ENCODE data around the gene RAPH1.

Gene RAPH1, protein sequence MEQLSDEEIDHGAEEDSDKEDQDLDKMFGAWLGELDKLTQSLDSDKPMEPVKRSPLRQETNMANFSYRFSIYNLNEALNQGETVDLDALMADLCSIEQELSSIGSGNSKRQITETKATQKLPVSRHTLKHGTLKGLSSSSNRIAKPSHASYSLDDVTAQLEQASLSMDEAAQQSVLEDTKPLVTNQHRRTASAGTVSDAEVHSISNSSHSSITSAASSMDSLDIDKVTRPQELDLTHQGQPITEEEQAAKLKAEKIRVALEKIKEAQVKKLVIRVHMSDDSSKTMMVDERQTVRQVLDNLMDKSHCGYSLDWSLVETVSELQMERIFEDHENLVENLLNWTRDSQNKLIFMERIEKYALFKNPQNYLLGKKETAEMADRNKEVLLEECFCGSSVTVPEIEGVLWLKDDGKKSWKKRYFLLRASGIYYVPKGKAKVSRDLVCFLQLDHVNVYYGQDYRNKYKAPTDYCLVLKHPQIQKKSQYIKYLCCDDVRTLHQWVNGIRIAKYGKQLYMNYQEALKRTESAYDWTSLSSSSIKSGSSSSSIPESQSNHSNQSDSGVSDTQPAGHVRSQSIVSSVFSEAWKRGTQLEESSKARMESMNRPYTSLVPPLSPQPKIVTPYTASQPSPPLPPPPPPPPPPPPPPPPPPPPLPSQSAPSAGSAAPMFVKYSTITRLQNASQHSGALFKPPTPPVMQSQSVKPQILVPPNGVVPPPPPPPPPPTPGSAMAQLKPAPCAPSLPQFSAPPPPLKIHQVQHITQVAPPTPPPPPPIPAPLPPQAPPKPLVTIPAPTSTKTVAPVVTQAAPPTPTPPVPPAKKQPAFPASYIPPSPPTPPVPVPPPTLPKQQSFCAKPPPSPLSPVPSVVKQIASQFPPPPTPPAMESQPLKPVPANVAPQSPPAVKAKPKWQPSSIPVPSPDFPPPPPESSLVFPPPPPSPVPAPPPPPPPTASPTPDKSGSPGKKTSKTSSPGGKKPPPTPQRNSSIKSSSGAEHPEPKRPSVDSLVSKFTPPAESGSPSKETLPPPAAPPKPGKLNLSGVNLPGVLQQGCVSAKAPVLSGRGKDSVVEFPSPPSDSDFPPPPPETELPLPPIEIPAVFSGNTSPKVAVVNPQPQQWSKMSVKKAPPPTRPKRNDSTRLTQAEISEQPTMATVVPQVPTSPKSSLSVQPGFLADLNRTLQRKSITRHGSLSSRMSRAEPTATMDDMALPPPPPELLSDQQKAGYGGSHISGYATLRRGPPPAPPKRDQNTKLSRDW

DNA sequence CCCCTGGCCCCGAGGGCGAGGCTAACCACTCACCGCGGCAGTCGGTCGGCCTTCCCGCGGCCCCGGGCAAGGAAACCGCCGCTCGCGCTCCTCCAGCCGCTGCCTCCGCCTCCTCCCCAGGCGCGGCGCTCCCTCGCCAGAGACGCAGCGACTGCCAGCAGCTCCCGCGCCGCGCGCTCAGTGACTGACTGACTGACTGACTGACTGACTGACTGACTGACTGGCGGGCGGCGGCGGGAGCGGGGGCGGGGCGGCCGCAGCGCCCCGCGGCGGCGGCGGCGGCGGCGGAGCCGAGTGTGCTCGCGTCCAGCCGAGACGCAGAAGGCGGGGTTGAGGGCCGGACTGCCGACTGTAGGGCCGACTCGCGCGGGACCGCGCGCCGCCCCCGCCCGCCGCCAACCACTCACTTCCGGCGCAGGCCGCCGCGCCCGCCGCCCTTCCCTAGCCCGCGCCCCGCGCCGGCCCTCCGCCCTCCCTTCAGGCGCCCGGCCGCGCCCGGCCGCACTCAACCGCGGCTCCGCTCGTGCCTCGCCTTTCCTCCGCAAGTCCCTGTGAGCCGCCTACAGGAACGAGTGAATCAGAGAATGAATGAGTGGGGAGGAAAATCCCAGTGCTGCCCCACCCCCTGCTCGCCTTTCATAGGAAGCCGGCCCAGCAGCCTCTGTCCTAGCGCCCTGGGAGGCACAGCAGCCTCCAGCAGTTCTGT, at the start of gene RAPH1:
Gene RAPH1 (minus strand): TSS at position 224 of the 706 bp plus-strand sequence. CDS start 39,948 bp downstream, outside the sequence.
- DNase-seq: peak; percentile 53 to 55

DNA sequence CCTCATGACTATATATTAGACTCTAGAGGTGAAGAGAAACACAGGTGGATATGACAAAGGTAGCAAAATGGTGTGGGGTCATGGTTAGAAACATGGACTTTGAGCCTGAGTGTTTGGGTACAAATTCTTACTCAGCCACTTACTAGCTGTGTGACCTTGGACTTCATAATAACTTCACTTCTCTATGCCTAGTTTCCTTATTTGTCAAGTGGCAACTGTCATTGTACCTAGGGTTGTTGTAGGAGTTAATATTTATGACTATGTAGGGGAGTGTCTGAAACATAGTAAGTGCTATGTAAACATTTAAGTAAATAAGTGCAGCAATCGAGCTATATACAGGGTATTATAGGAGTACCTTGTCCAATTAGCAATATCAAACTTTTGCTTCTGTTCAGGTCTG, 49.7 kb upstream of the RAPH1 start:
- DNase-seq: no peak

DNA sequence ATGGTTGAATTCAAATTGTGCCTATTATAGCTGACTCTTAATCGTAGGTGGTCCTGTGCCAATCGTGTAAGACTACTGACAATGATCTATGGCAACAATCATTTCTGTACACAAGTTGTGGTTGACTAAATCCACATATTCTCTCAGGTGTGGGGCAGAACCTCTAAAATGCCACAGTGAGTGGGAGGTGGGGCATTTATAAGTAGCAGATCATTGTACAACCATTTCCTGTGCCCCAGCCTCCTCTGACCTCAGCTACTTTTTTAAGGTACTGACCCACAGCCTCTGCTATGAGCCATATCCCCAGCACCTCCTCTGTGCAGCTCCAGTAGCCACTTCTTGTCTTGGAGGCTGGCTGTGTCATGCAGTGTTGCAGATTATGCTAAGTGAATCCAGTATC, 48.6 kb upstream of the RAPH1 start:
- no peak for DNase-seq

DNA sequence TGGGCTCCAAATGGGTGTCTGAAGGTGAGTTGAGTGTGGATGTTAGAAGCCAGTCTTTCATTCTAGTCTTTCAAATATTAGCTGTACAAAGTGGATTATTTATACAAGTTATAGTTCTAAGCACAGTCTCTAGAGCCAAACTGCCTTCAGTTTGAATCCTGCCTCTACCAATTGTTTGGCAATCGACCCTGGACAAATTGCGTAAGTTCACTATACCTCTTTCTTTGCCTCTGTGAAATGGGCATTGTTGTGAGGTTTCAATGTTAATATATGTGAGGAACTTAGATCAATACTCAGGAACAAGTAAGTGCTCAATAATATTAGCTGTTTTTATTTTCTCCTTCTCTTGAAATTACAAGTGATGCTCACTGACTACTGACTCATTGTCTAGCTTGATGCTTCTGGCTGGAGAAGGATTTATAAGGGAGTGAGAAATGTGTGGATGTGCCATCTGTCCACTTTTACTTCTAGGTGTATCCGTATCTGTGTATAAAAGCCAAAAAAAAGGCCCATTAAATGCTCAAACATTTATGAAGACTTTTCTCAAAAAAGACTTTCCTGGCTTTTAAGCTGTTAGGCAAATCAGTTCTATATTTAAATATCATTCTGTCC, 48.1 kb upstream of the RAPH1 start:
- no peak for DNase-seq

DNA sequence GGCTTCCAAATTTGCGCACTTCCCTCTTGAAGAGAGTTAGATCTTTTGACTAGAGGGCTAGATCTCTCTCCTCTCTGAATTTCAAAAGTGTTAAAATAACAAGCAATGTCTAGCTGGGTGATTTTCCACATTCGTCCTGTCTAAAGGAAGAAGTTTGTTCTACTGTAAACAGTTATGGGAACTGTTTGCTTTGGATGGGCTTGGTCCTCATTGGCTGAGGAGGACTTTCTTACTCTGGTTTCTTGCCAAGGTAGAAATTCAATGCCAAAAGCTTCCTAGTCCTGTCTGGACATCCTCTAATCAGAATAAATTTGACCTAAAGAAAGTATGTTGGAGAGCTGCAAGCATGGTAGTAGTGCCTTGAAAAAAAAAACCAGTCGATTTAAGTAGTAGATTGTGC, 47.4 kb upstream of the RAPH1 start:
- DNase-seq: no peak

DNA sequence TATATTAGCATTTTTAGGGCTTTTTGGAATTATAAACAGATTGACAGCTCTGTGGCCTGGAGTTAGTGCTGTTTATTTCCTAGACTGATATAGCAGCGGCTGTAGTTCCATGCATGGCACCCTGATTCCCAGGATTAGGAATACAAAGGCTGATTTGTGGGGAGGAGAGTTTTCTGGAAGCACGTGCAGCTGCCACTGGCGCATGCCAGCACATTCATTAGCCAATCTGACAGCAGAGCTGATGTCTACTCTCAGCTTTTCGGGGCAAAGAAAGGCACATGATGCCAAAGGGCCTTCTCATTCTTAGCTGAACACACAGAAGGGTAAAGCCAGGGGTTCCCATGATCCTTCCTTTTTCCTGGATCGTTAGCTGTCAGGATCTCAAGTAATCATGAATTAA, 45.7 kb upstream of the RAPH1 start:
- DNase-seq: no peak

DNA sequence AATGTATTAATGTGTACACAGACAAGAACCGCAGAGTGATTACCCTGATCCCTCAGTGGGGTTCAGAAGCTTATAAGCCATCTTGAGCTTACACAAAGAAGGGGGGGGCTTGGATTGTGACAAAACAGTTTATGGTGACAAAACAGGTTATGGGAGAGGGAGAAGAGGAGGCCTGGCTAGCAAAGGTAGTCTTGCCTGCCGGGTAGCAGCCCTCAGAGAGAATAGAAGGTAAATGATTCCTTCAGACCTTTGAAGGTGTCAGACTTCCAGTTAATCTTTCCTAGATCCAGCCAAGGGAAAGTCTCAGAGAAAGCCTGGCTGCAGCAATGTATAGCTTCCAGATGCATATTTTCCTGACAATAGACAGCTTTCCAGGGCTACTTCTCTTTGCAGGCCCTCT, 44.6 kb upstream of the RAPH1 start:
- no peak for DNase-seq

DNA sequence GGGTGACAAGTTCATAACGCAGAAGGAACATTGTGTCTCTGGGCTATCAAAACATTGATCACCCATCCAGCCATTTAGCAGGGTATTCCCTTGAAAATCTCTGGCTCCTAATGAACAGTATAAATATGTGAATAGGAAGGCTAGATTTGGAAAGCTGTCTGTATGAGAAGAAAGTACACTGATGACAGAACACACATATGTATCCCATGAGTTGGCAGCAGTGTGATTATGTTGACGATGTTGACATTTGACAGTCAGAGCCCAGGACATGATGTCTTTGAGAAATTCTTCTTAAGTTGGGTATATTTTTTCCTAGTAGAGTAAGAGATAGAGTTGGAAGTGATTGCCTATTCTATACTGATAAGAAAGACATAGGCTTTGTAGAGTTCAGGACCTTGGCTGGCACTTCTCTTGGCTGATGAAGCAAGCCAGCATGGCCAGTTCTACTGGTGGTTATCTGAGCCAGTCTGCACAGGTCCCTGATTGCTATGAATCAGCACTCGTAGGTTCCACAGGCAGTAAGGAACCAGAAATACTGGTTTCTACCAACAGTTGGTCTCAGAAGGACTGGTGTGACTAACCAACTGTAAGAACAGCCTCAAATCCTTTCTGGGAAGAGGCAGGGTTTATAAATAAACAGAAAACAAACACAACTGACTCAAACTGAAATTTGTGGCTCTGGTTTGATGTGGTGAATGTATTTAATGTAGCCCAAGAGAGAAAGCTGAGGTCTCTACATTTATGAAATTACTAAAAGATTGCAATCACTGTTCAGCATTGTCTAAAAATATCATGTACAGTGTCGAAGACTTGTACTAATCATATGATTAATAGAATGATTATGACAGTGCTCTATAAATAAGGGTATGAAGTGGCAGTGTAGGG, 43.9 kb upstream of the RAPH1 start:
- no peak for DNase-seq

DNA sequence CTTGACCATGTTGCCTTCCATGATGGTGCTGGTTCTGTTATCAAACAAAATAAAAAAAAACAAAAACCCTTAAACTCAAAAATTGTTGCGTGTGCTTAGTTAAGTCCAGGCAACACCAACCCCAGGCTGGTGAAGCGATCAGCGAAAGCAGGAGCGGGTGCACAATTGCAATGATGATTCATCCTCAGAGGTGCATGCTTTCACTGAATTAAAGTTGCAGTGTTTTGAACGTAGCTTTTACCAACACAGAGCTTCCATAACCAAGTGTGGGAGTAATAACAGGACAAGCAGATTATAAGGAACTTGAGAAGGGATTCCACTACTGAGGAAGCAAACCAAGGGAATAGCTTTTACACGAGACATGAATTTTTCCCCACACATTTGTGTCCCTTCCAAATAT, 39.7 kb upstream of the RAPH1 start:
- no peak for DNase-seq

DNA sequence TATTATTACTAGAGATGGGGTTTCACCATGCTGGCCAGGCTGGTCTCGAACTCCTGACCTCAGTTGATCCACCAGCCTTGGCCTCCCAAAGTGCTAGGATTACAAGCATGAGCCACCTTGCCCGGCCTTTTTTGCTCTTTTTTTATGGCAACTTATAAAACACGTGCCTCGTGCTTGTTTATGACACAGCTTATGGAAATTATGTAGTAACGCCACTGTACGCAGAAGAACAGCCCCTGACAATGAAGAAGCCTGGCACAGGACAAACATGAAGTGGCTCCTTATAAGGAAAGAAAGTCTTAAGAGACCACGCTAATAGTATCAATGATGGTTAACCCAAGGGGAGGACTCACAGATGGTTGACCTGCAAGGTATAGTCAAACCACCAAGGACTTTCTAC, 37.2 kb upstream of the RAPH1 start:
- DNase-seq: no peak

DNA sequence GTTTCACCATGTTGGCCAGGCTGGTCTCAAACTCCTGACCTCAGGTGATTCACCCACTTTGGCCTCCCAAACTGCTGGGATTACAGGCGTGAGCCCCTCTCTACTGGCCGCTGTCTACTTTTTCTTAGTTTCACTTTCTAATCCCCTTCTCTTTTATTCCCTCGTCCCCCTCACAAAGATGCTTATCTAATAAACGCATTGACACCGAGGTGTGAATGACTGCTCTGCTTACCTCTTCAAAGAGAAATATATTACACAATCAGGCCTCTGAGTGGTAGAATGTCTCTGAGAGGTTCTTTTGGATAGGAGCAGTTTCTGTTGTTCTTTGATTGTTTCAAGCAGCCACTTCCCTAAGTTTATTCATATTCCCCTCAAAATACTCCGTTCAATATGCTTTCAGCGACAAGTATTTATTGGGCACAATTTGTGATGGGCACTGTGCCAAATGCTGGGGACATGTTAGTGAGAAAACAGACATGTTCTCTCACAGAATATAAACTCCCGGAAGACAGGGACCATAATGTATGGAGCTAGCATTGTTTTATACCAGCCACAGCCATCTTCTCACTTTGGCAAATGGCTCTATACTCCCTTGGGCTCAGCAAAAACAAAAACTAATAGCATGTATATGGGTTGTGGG, 34.7 kb upstream of the RAPH1 start:
- DNase-seq: no peak

DNA sequence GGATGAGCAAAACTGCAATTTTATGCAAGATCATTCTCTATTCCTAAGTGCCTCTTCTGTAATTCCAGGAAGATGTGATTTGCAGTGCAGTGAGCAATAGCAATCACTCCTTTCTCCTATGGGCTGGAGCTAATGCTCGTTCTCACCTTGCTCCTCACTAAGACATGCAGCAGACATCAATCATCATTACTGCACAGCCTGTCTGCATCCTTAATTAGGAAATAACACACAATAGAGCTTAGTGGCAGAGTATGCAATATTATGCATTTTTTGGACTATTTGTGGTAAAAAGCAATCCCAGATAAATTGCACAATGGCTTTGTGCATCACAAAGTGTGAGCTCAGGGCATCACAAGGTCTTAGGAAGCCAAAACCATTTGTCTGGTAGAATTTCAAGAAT, 32.6 kb upstream of the RAPH1 start:
- DNase-seq: no peak

DNA sequence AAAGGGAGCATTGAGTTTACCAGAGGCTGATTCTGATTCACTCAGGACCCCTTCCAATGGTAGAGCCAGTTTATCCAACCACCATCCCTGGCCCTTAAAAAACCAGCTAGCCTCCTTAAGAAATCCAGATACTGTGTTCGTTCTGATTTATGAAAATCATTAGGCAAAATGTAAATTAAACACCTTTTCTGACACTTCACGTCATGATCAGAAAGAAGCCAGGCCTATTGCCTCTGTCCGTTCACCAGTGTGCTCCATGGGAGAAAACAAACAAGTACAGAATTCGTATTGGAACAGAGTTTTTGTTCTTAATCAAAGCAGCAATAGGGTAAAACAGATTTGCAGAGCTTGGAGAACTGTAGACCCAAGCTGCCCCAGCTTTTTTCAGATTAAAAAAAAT, 31.1 kb upstream of the RAPH1 start:
- no peak for DNase-seq

DNA sequence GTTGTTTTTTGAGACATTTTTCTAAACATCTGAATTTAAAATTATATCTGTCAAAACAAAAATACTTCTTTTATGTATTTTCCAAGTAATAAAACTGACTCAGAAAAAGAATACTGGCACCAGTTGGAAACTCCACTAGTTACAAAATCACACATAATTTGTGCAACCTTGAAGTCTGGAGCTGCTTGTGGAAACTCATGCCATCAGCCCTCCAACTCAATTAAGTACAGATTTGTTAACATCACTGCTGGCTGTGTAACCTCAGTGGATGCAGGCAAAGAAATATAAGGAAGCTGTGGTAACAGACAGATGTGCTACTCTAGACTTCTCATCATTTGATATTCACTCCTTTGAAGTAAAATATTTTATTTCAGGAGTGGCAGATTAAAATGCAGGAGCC, 30.0 kb upstream of the RAPH1 start:
- DNase-seq: no peak

DNA sequence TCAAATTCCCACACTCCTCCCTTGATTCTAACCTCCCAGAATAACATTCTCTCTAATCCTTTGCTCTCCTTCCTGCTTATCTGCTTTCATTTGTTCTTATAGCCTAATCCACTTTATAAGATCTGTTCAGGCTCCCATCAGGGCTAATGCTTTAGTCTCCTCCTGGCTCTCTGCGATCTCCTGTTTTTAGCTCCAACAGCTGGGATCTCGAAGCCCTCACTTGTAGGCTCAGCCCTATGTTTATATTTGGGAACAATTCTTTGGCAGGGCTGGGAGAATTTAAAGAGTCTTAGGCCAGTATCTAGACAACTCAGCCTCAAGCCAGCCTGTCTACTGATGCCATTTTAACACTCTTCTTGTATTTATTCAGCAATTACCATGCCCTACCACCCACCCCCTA, 27.2 kb upstream of the RAPH1 start:
- DNase-seq: no peak

DNA sequence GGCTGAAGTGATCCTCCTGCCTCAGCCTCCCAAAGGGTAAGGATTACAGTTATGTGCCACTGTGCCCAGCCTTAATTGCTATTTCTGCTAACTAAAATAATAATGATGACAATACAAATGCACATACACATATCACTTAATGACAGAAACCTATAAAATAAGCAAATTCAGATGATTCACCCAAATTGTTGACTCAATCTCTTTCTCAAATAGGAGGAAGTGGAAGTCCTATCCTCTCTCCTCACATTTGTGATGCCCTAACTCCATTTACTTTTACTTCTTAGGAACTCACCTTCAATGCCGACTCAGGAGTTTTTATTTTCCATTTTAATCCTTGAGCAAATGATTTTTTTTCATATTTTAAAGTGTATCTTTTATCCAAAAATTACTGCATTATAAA, 24.5 kb upstream of the RAPH1 start:
- DNase-seq: no peak

DNA sequence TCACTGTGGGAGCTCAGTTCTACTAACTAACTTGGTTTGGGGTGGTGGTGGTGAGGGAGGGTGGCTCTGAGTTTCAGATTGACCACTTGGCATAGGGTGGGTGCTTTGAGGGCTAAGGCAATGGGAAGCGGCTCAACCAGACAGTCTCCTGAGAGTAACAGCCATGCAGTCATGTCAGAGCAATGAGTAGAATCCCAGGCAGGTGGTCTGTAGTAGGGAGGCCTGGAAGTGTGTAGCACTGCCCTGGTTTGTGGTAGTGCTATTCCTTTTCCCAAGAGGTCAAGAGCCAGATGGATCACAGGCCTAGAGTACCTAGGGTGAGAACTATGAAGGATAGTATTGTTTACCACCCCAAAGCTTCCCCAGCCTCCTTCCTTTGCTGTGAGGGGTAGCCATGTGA, 18.7 kb upstream of the RAPH1 start:
- DNase-seq: no peak

DNA sequence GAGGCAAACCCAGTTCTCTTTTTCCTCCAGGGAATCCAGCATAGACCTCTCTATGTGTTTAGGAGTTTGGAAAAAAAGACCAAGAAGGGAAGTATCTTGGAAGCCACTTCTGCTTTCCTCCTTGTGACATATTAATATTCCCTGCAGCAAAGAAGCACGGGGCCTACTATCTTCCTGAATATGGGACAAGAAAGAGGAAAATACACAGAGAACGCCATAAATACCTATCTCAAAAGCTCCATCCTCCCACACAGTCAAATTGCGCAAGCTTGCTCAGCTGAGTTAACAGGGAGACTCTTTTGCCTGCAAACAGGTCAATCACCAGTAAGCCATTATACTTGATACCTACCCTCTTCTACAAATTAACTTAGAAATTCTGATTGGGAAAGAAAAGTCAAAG, 16.7 kb upstream of the RAPH1 start:
- no peak for DNase-seq

DNA sequence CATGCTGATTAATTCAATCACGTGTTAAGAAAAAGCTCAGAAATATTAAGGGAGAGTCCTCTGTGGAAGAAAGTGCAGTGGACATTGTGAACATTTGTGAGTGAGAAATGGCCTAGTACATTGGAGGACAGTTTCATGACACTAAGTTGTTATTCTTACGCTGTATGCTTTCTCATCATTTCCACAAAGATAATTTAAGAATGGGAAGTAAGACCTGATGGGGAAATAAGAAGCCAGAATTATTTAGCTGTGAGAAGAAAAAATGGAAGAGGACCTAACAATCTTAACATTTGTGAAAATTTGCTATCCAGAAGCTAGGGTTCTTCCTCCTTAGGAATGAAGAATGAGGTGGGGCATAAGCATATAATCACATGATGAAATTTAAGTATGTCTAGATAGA, 15.2 kb upstream of the RAPH1 start:
- DNase-seq: no peak

DNA sequence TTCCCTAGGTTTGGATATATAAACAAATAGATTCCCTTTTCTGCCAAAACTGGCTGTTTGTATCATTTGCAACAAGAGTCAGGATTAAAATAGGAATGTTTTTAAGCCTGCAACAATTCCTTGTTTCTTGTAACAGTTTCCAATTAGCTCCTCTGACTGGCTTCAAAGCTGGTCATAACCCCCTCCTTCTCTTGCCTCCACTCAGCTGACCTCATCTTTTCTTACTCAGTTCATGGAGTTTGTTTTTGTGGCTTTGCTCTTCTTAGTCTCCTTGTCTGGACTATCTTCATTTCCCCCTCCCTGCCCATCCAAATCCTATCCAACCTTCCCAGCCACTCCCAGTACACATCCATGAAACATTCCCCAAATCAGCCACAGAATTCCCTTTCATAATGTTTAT, 14.3 kb upstream of the RAPH1 start:
- DNase-seq: no peak

DNA sequence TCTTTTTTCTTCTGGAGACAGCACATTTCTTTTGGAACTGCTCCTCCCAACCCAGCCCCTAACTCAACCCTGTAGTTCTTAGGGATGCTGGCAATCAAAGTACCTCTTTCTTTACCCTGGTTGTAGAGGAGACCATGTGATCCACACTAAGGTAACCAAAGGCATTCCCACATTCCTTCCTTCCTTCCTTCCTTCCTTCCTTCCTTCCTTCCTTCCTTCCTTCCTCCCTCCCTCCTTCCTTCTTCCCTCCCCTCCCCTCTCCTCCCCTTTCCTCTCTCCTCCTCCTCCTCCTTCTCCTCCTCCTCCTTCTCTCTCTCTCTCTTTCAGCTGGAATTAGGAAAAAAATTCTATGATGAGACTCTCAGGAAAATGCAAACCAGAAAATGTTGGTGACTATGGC, 13.8 kb upstream of the RAPH1 start:
- no peak for DNase-seq
